Stimulated activated CD4-positive, alpha-beta T cell treated with anti-CD3 and anti-CD28 coated beads, Interleukin-12 subunit alpha, Interleukin-12 subunit beta, amount 100 ng/mL, for 24 hours (primary cell): ENCODE measurements around the gene NHLH1.

ENCODE experiments used
- DNase-seq, 2 experiments: peaks; one replicate each; pipeline ENCODE4 v3.0.0-alpha.2; 2020; ENCODE audit warnings: low read depth in 2 of 2

NHLH1 gene

GRCh38 chr1:160411271-160412027 lies 44.6 kb downstream of the NHLH1 start:
- DNase-seq: no peak

GRCh38 chr1:160412028-160412362 lies 45.1 kb downstream of the NHLH1 start:
- DNase-seq: no peak

GRCh38 chr1:160413716-160414115 lies 46.8 kb downstream of the NHLH1 start:
- no peak for DNase-seq

GRCh38 chr1:160414881-160415280 lies 48.0 kb downstream of the NHLH1 start:
- no peak for DNase-seq

- DNase-seq: no peak
Observed at GRCh38 chr1:160415696-160416290, 48.9 kb downstream of the NHLH1 start.

- no peak for DNase-seq
Observed at GRCh38 chr1:160416369-160416768, 49.5 kb downstream of the NHLH1 start.

GRCh38 chr1:160418483-160418882 lies 51.6 kb downstream of the NHLH1 start:
- DNase-seq: no peak

- DNase-seq: no peak
Observed at GRCh38 chr1:160419150-160419837, 52.4 kb downstream of the NHLH1 start.

GRCh38 chr1:160419838-160420169 lies 52.9 kb downstream of the NHLH1 start:
- no peak for DNase-seq

- no peak for DNase-seq
Observed at GRCh38 chr1:160420881-160421842, 54.3 kb downstream of the NHLH1 start.

GRCh38 chr1:160421881-160422280 lies 55.0 kb downstream of the NHLH1 start:
- no peak for DNase-seq
